Neural crest cell (in vitro differentiated cells): ENCODE data around the gene OR2S2. TPM values are rescaled to one million over a fixed set of nuclear protein-coding genes. Genes with fewer than 3 reads are reported as not detected.

Source experiments
- DNase-seq: peaks from one replicate; pipeline ENCODE4 v3.0.0; 2021; ENCODE audit warnings: low read depth, mixed read lengths, low spot score
- H3K27ac Mint-ChIP-seq: one replicate; pipeline ENCODE4 v1.8.0; 2021; ENCODE audit warnings: mild to moderate bottlenecking, mixed read lengths; ENCODE audit not compliant: unreplicated experiment
- H3K27me3 Mint-ChIP-seq: 2 replicates; pipeline ENCODE4 v1.8.0; 2021; ENCODE audit warnings: low read depth, mild to moderate bottlenecking, mixed read lengths
- H3K36me3 Mint-ChIP-seq: 2 replicates; pipeline ENCODE4 v1.8.0; 2021; ENCODE audit warnings: low read depth, mild to moderate bottlenecking, mixed read lengths
- H3K4me1 Mint-ChIP-seq: 2 replicates; pipeline ENCODE4 v1.8.0; 2021; ENCODE audit warnings: mixed read lengths
- H3K4me3 Mint-ChIP-seq: one replicate; pipeline ENCODE4 v1.8.0; 2021; ENCODE audit warnings: mild to moderate bottlenecking, mixed read lengths
- H3K9me3 Mint-ChIP-seq: 2 replicates; pipeline ENCODE4 v1.8.0; 2021; ENCODE audit warnings: mixed read lengths
- total RNA-seq: library from RNA; stranded (reverse); gene quantifications from 2 replicates; pipeline ENCODE4 v1.2.1, GENCODE V29; 2021
- TF ChIP-seq, protein P1 (sequence below): fragments of 200-600 bp; sonication (generic); conservative IDR thresholded peaks from 2 replicates; pipeline ENCODE4 v1.5.0; 2021; ENCODE audit warnings: antibody characterized with exemption, mild to moderate bottlenecking

The OR2S2 gene
- total RNA-seq, 1 donor from 2014 or later = not detected

DNA sequence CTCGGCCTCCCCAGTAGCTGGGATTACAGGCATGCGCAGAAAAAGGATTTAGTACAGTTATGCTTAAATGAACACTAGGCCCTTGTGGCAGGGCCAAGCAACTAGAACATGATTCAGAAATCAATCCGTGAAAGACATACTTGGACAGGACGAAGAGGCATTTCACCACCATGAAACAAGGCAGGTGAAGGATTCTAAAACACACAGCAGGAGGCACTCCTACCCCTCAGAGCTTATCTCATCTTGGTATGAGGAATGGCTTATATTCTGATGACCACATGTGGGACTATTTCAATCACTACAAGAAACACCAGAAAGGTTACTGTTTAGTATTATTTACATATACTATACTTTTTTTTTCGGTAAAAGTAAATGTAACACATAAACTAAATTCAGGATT lies 15.7 kb downstream of the OR2S2 start:
- Mint-ChIP-seq H3K4me3 (no peak overlapping the region), H3K27me3 (peaks cover 34% of the 10 kb centered on the region), H3K36me3 (no peaks in the 10 kb centered on the region), H3K27ac (no peak overlapping the region), H3K9me3 (no peaks in the 10 kb centered on the region), H3K4me1 (peaks cover 5% of the 10 kb centered on the region)
- DNase-seq = no peak
- TF ChIP-seq, protein P1, sequence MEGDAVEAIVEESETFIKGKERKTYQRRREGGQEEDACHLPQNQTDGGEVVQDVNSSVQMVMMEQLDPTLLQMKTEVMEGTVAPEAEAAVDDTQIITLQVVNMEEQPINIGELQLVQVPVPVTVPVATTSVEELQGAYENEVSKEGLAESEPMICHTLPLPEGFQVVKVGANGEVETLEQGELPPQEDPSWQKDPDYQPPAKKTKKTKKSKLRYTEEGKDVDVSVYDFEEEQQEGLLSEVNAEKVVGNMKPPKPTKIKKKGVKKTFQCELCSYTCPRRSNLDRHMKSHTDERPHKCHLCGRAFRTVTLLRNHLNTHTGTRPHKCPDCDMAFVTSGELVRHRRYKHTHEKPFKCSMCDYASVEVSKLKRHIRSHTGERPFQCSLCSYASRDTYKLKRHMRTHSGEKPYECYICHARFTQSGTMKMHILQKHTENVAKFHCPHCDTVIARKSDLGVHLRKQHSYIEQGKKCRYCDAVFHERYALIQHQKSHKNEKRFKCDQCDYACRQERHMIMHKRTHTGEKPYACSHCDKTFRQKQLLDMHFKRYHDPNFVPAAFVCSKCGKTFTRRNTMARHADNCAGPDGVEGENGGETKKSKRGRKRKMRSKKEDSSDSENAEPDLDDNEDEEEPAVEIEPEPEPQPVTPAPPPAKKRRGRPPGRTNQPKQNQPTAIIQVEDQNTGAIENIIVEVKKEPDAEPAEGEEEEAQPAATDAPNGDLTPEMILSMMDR = no peak

DNA sequence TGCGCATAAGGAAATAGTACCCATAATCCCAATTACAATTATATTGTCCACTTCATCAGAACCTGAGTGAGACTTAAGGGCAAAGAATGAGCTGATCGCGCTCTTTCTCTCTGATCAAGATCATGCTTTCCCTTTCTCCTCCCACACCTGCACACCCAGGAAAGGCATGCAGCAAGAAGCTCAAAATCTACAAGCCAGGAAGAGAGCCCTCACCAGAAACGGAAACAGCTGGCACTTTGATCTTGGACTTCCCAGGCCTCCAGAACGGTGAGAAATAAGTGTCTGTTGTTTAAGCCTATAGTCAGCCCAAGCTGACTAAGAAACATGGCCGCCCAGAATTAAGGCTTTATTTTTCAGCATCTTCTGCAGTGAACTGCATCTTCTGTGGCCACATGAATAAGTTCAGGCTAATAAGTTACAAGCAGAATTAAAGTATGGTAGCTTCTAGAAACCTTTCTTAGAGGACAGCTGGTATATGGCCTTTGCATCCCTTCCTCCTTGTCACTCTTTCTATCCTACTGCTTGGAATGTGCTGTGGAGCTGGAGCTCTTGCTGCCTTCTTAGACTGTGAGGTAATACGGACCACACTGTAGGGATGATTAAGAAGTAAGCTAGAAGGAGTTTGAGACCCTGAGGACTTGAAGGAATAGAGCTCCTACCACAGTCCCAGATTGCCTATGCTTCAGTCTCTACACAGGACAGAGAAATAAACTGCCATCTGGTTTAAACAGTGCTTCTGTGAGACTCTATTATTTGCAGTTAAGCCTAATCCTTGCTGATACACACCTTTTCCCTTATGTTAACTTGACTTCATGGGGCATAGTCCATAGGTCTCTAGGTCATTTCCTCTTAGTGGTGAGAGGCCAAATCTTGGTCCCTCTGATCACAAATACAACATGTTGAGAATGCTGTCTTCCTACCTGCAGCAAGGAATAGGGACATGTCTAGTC lies 17.2 kb downstream of the OR2S2 start:
- Mint-ChIP-seq H3K4me1 (peaks cover 4% of the 10 kb centered on the region), H3K27me3 (peaks cover 30% of the 10 kb centered on the region), H3K27ac (no peak overlapping the region), H3K4me3 (no peak overlapping the region), H3K36me3 (no peaks in the 10 kb centered on the region), H3K9me3 (no peaks in the 10 kb centered on the region)
- no peak for DNase-seq
- TF ChIP-seq, protein P1 = no peak

DNA sequence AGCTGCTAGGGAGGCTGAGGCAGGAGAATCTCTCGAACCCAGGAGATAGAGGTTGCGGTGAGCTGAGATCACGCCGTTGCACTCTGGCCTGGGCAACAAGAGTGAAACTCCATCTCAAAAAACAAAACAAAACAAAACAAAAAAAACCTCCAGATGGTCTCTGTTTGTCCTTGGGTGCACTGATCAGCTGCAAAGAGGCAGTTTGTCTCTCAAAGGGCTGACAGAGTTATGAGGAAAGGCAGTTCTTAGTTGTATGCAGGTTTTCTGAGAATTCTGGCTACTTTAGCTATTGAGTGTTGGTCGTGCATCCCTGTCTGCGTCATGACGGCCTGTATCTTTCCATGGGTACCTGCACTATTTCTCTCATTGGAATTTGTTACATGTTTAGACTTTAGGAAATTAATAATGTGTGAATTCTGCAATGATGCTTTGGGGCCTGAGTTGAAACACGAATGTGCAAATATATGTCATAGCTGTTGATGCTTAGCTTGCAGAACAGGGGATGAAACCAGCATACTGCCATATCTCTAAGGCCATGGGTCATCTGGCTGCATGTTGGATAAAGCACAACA lies 18.2 kb downstream of the OR2S2 start:
- Mint-ChIP-seq H3K4me3 (no peak overlapping the region), H3K36me3 (no peaks in the 10 kb centered on the region), H3K4me1 (no peaks in the 10 kb centered on the region), H3K27me3 (peaks cover 26% of the 10 kb centered on the region), H3K9me3 (no peaks in the 10 kb centered on the region), H3K27ac (no peak overlapping the region)
- TF ChIP-seq, protein P1 = no peak
- DNase-seq = no peak

DNA sequence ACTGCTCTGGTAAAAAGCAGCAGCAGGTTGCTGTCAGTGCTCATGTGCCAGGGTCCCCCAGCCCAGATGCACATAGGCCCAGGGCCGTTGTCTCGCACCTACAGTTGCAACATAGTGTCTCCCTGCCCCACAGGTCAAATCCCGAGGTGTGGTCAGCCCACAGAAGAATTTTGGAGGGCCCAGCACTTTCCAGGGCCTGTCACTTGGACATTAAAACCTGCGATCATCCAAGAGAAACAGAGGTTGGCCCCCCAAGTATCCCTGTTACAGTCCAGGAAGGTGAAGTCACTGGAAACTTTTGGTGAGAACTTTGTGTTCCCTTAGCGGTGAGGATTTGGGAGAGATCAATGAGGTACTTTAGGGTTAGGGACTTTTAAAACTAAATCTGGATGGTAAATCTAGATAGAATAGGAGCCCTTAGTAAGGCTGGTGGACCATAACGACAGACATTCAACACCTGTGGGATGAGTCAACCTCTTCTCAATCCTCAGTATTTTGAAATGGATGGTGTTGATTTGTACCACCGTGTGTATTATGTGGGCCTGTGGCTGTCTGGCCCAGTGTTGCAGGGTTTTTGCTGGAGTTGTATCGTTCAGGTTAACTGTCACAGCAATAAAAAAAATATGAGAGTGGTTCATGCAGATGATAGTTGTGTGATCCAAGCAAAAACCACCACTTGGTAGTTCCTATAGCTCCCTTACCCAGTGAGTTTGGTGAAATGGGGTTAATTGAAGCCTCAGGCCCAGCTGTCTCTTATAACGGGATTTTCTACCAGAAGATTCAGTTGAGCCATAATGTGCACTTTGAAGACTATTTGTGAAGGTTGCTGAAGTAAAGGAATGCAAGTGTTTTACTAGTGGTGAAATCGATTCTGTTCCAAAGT lies 19.2 kb downstream of the OR2S2 start:
- H3K36me3 Mint-ChIP-seq = no peaks in the 10 kb centered on the region
- no peaks in the 10 kb centered on the region for H3K4me1 Mint-ChIP-seq
- H3K27me3 Mint-ChIP-seq = peaks cover 21% of the 10 kb centered on the region
- no peak overlapping the region for H3K4me3 Mint-ChIP-seq
- TF ChIP-seq, protein P1 = no peak
- no peak overlapping the region for H3K27ac Mint-ChIP-seq
- DNase-seq = no peak
- H3K9me3 Mint-ChIP-seq = no peaks in the 10 kb centered on the region

DNA sequence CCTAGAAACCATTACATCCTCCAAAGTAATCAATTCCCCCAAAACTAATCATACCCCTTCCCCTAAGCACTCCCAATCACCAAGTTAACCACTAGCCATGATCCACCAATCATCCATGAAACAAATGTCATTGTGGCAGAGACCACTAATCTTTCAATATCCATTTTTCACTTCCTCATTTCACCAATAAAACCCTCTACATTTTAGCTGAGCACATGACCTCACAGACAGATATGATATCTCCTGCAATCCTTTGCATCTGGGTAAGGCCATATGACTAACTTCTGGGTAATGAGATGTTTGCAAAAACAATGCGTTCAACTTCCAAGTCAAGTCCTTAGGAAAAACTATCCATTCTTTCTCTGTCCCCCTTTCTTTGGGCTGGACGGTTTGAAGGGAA lies 20.7 kb downstream of the OR2S2 start:
- no peak overlapping the region for H3K4me3 Mint-ChIP-seq
- TF ChIP-seq, protein P1 = no peak
- H3K36me3 Mint-ChIP-seq = no peaks in the 10 kb centered on the region

More for the DNA sequence above, 20.7 kb downstream of the OR2S2 start:
- H3K27ac Mint-ChIP-seq = no peak overlapping the region
- no peaks in the 10 kb centered on the region for H3K4me1 Mint-ChIP-seq
- no peaks in the 10 kb centered on the region for H3K9me3 Mint-ChIP-seq
- H3K27me3 Mint-ChIP-seq = peaks cover 19% of the 10 kb centered on the region
- DNase-seq = no peak
